ENCODE measurements around the gene SLC25A42. TPM values are rescaled to one million over a fixed set of nuclear protein-coding genes. Genes with fewer than 3 reads are reported as not detected.
"Not testable (repeated sequence)": the region's sequence is repeated elsewhere in the genome, so short reads cannot be mapped to it uniquely, and the experiment has no call there.

The SLC25A42 gene
- total RNA-seq, 2 experiments from 2014 or later: 8.0 to 10.3 TPM

GRCh38 chr19:19103167-19103566 lies 39.4 kb downstream of the SLC25A42 start:
- H3K27me3 Mint-ChIP-seq: no peaks in the 10 kb centered on the region
- no peaks in the 10 kb centered on the region for H3K9me3 Mint-ChIP-seq
- no peaks in the 10 kb centered on the region for H3K36me3 Mint-ChIP-seq
- H3K4me3 Mint-ChIP-seq: no peak overlapping the region
- DNase-seq: no peak
- no peaks in the 10 kb centered on the region for H3K4me1 Mint-ChIP-seq
- H3K27ac Mint-ChIP-seq: no peak overlapping the region

DNA sequence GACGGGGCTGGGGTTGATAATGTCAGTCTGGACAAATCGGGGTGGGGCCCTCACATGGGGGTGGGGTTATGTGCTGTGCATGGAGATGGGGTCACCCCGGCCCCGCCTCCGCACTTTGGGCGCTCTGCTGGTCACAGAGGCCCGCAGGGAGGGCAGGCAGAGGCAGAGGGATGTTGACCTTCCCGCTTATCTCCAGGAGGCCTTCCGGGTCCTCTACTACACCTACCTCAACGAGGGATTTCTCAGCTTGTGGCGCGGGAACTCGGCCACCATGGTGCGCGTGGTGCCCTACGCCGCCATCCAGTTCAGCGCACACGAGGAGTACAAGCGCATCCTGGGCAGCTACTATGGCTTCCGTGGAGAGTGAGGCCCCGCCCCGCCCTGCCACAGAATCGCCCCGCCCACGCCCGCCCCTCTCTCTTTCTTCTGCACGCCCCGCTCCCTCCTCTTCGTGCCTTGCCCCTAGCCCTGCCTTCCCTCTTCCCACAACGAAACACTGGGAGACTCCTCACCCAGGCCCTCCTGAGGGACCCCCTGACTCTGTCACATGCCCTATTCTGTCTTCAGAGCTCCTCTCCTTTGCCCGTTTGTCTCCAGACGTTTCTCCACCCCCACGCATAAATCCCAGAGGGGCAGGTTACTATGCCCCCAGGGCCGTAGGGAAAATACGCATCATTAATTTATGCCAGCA lies 41.7 kb downstream of the SLC25A42 start:
- Mint-ChIP-seq H3K27ac (no peak overlapping the region), H3K4me3 (no peak overlapping the region), H3K36me3 (no peaks in the 10 kb centered on the region), H3K9me3 (no peaks in the 10 kb centered on the region), H3K27me3 (no peaks in the 10 kb centered on the region), H3K4me1 (no peaks in the 10 kb centered on the region)
- no peak for DNase-seq

DNA sequence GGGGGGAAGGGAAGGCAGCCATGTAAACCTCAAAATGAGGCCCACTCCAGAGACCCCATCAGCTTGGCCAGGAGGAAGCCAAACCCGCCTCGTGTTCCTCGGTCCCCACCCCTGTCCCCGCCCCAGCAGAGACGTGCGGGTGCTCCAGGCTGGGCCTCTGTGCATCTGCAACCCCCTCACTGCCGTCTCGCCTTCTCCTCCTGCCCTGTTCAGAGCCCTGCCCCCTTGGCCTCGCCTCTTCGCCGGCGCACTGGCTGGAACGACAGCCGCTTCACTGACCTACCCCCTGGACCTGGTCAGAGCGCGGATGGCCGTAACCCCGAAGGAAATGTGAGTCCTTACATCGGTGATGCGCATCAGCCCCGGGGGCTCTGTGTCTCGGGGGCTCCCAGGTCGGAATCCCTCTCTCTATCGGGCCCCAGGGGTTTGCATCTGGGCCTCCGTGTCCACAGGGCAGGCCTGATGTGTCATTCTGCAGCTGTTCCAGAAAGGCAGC lies 42.3 kb downstream of the SLC25A42 start:
- Mint-ChIP-seq H3K36me3 (no peaks in the 10 kb centered on the region), H3K4me3 (no peak overlapping the region), H3K4me1 (no peaks in the 10 kb centered on the region), H3K27me3 (no peaks in the 10 kb centered on the region), H3K9me3 (no peaks in the 10 kb centered on the region), H3K27ac (no peak overlapping the region)
- no peak for DNase-seq

- H3K36me3 Mint-ChIP-seq, H3K27me3 Mint-ChIP-seq, H3K27ac Mint-ChIP-seq, DNase-seq, H3K4me3 Mint-ChIP-seq, H3K9me3 Mint-ChIP-seq, H3K4me1 Mint-ChIP-seq: not testable (repeated sequence)
These were observed 43.1 kb downstream of the SLC25A42 start for GRCh38 chr19:19106938-19107337.

GRCh38 chr19:19107654-19108053 lies 43.9 kb downstream of the SLC25A42 start:
- Mint-ChIP-seq H3K36me3 (no peaks in the 10 kb centered on the region), H3K27me3 (no peaks in the 10 kb centered on the region), H3K4me3 (no peak overlapping the region), H3K4me1 (peaks cover 2% of the 10 kb centered on the region), H3K9me3 (no peaks in the 10 kb centered on the region), H3K27ac (no peak overlapping the region)
- DNase-seq: no peak

DNA sequence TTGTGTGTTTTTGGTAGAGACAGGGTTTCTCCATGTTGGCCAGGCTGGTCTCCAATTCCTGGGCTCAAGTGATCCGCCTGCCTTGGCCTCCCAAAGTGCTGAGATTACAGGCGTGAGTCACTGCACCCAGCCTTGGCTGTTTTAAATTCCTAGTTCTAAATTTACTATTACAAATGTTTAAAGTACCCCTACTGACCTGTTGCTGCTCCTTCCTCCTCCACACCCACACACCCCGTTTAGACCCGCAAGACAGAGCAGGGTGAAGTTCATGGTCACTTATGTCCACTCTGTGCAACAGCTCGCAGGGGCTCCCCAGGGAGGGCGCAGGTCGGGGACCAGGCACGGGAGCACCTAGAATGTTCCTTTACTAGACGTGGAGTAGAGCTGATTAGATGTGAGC lies 45.8 kb downstream of the SLC25A42 start:
- Mint-ChIP-seq H3K9me3 (no peaks in the 10 kb centered on the region), H3K27me3 (no peaks in the 10 kb centered on the region), H3K4me3 (no peak overlapping the region), H3K36me3 (no peaks in the 10 kb centered on the region), H3K4me1 (peaks cover 5% of the 10 kb centered on the region), H3K27ac (no peak overlapping the region)
- DNase-seq: no peak

DNA sequence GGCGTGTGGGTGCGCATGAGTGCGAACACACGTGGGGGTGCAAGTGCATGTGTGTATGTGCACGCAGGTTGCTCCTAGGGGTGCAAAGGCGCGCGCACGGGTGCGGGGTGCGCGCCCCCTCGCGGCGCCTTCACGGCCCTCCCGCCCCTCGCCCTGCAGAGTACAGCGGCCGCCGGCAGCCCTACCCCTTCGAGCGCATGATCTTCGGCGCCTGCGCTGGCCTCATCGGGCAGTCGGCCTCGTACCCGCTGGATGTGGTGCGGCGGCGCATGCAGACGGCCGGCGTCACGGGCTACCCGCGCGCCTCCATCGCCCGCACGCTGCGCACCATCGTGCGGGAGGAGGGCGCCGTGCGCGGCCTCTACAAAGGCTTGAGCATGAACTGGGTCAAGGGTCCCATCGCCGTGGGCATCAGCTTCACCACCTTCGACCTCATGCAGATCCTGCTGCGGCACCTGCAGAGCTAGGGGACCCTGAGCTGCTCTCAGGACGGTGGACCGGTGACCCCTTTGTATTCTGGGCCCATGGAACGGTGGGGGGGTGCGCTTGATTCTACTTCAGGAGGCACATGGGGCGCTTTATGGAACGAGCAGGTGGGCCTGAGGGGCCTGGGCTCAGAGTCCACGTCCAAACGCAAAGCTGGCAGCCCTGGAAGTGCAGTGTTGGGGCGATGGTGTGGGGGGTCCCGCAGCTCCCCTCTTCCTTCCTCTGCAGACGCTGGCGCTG lies 46.8 kb downstream of the SLC25A42 start:
- H3K36me3 Mint-ChIP-seq: no peaks in the 10 kb centered on the region
- no peaks in the 10 kb centered on the region for H3K27me3 Mint-ChIP-seq
- no peak overlapping the region for H3K27ac Mint-ChIP-seq
- H3K9me3 Mint-ChIP-seq: no peaks in the 10 kb centered on the region
- DNase-seq: peak; percentile 38
- peaks cover 5% of the 10 kb centered on the region for H3K4me1 Mint-ChIP-seq
- no peak overlapping the region for H3K4me3 Mint-ChIP-seq

GRCh38 chr19:19111136-19111835 lies 47.5 kb downstream of the SLC25A42 start:
- no peaks in the 10 kb centered on the region for H3K27me3 Mint-ChIP-seq
- H3K4me3 Mint-ChIP-seq: no peak overlapping the region
- H3K4me1 Mint-ChIP-seq: peaks cover 5% of the 10 kb centered on the region
- H3K9me3 Mint-ChIP-seq: no peaks in the 10 kb centered on the region
- H3K36me3 Mint-ChIP-seq: no peaks in the 10 kb centered on the region
- no peak overlapping the region for H3K27ac Mint-ChIP-seq
- DNase-seq: no peak

GRCh38 chr19:19111967-19112580 lies 48.3 kb downstream of the SLC25A42 start:
- H3K9me3 Mint-ChIP-seq: no peaks in the 10 kb centered on the region

GRCh38 chr19:19113040-19113626 lies 49.3 kb downstream of the SLC25A42 start:
- H3K9me3 Mint-ChIP-seq: no peaks in the 10 kb centered on the region

More at GRCh38 chr19:19111967-19112580, 48.3 kb downstream of the SLC25A42 start:
- DNase-seq: no peak
- Mint-ChIP-seq H3K4me1 (peaks cover 5% of the 10 kb centered on the region), H3K4me3 (no peak overlapping the region), H3K27ac (no peak overlapping the region), H3K27me3 (no peaks in the 10 kb centered on the region), H3K36me3 (no peaks in the 10 kb centered on the region)

GRCh38 chr19:19115954-19116353 lies 52.2 kb downstream of the SLC25A42 start:
- no peak overlapping the region for H3K27ac Mint-ChIP-seq
- no peaks in the 10 kb centered on the region for H3K9me3 Mint-ChIP-seq
- H3K4me1 Mint-ChIP-seq: peaks cover 5% of the 10 kb centered on the region
- H3K27me3 Mint-ChIP-seq: no peaks in the 10 kb centered on the region
- H3K4me3 Mint-ChIP-seq: no peak overlapping the region
- peak; percentile 42 for DNase-seq
- H3K36me3 Mint-ChIP-seq: peaks cover 7% of the 10 kb centered on the region

More at GRCh38 chr19:19113040-19113626, 49.3 kb downstream of the SLC25A42 start:
- Mint-ChIP-seq H3K27ac (no peak overlapping the region), H3K36me3 (no peaks in the 10 kb centered on the region), H3K27me3 (no peaks in the 10 kb centered on the region), H3K4me3 (no peak overlapping the region), H3K4me1 (peaks cover 5% of the 10 kb centered on the region)
- no peak for DNase-seq

- DNase-seq: no peak
- Mint-ChIP-seq H3K4me3 (no peak overlapping the region), H3K27me3 (no peaks in the 10 kb centered on the region), H3K9me3 (peaks cover 10% of the 10 kb centered on the region), H3K36me3 (peaks cover 30% of the 10 kb centered on the region), H3K4me1 (no peaks in the 10 kb centered on the region), H3K27ac (no peak overlapping the region)
These were observed 55.8 kb downstream of the SLC25A42 start for GRCh38 chr19:19119325-19120237.

- peak; percentile 48 for DNase-seq
- Mint-ChIP-seq H3K27me3 (no peaks in the 10 kb centered on the region), H3K27ac (no peak overlapping the region), H3K36me3 (peaks cover 30% of the 10 kb centered on the region), H3K4me1 (no peaks in the 10 kb centered on the region), H3K4me3 (no peak overlapping the region), H3K9me3 (peaks cover 10% of the 10 kb centered on the region)
These were observed 56.8 kb downstream of the SLC25A42 start for GRCh38 chr19:19120308-19121231.
